Smooth muscle cell (in vitro differentiated cells): ENCODE results near the gene CD63. TPM values are rescaled to one million over a fixed set of nuclear protein-coding genes. Genes with fewer than 3 reads are reported as not detected.
A peak's percentile ranks its signal among the peaks of the same experiment; 100 is the strongest.

Experiments used
- DNase-seq: peaks from one replicate; lab custom pipeline; 2025; ENCODE audit not compliant: unreplicated experiment; lab: John Stamatoyannopoulos, UW
- H2AFZ ChIP-seq: fragments of 200-600 bp; sonication (generic); 2 replicates; pipeline ENCODE4 v1.6.0; 2016; ENCODE audit warnings: antibody characterized with exemption, low read depth, mild to moderate bottlenecking
- H3F3A ChIP-seq: fragments of 200-600 bp; sonication (generic); 2 replicates; pipeline ENCODE4 v1.6.0; 2017; ENCODE audit warnings: antibody characterized with exemption, low read depth
- H3K27ac ChIP-seq: fragments of 200-600 bp; sonication (generic); 2 replicates; pipeline ENCODE4 v1.5.1; 2016; ENCODE audit warnings: low read depth, mild to moderate bottlenecking
- H3K27me3 ChIP-seq: fragments of 200-600 bp; sonication (generic); 2 replicates; pipeline ENCODE4 v1.6.1; 2016; ENCODE audit warnings: low read depth, mild to moderate bottlenecking
- H3K36me3 ChIP-seq: fragments of 200-600 bp; sonication (generic); 2 replicates; pipeline ENCODE4 v1.5.1; 2016; ENCODE audit warnings: low read depth
- H3K4me1 ChIP-seq: fragments of 200-600 bp; sonication (generic); 2 replicates; pipeline ENCODE4 v1.5.1; 2016; ENCODE audit warnings: low read depth
- H3K4me2 ChIP-seq: fragments of 200-600 bp; sonication (generic); 2 replicates; pipeline ENCODE4 v1.6.0; 2016; ENCODE audit warnings: mild to moderate bottlenecking
- H3K4me3 ChIP-seq: fragments of 200-600 bp; sonication (generic); 2 replicates; pipeline ENCODE4 v1.5.1; 2016; ENCODE audit warnings: mild to moderate bottlenecking
- H3K79me2 ChIP-seq: fragments of 200-600 bp; sonication (generic); 2 replicates; pipeline ENCODE4 v1.6.0; 2016; ENCODE audit warnings: low read depth, mild to moderate bottlenecking
- H3K9ac ChIP-seq: fragments of 200-600 bp; sonication (generic); 2 replicates; pipeline ENCODE4 v1.6.0; 2016; ENCODE audit warnings: low read depth
- H3K9me3 ChIP-seq: fragments of 200-600 bp; sonication (generic); replicated peaks from 2 replicates; pipeline ENCODE4 v1.5.1; 2016; ENCODE audit warnings: low read depth
- H4K20me1 ChIP-seq: fragments of 200-600 bp; sonication (generic); 2 replicates; pipeline ENCODE4 v1.6.0; 2016; ENCODE audit warnings: low read depth
- CTCF ChIP-seq: fragments of 200-600 bp; sonication (generic); IDR thresholded peaks from 2 replicates; pipeline ENCODE4 v1.5.1; 2017; ENCODE audit warnings: borderline replicate concordance, mild to moderate bottlenecking, antibody characterized with exemption; ENCODE audit not compliant: insufficient read depth, poor library complexity, severe bottlenecking
- WGBS: methylation state at CpG from one replicate; pipeline ENCODE4 v1.1.7; 2016; ENCODE audit warnings: low lambda C conversion rate; 5-methylcytosine and 5-hydroxymethylcytosine counted together
- polyA plus RNA-seq: library from polyadenylated mRNA; unstranded; fragments of >200 nt; fragmentation: Nextera tagmentation; extraction: Ambion mirVana; gene quantifications from 2 replicates; pipeline ENCODE4 v1.2.1, GENCODE V29; 2016
- total RNA-seq: library from RNA; depleted of rRNA; stranded (reverse); fragments of >200 nt; gene quantifications from 2 replicates; pipeline ENCODE4 v1.2.3, GENCODE V29; 2014

The CD63 gene
- total and polyA plus RNA-seq, 2 experiments from 2014 or later = 1,107 to 2,317 TPM

- Histone ChIP-seq H3K9me3 (no peaks in the 10 kb centered on the region), H3K4me2 (peak overlapping the region; percentile 94), H3K27me3 (peaks cover 24% of the 10 kb centered on the region), H3K9ac (peak overlapping the region; percentile 93), H3K4me1 (peaks cover 28% of the 10 kb centered on the region), H3K27ac (peak overlapping the region; percentile 22), H3K4me3 (peak overlapping the region; percentile 92), H4K20me1 (no peaks in the 10 kb centered on the region), H3F3A (peaks cover 6% of the 10 kb centered on the region), H3K36me3 (no peaks in the 10 kb centered on the region), H2AFZ (peak overlapping the region; percentile 99), H3K79me2 (no peaks in the 10 kb centered on the region)
- WGBS = 79% methylated on average over 7 of the region's 7 CpGs
- DNase-seq = no peak
- no peak for TF ChIP-seq CTCF
These were observed 13.5 kb downstream of the CD63 start for GRCh38 chr12:55715169-55715764.

GRCh38 chr12:55713721-55714120 lies 15.1 kb downstream of the CD63 start:
- peaks cover 40% of the 10 kb centered on the region for H3K27me3 ChIP-seq
- H3K9me3 ChIP-seq = no peaks in the 10 kb centered on the region
- no peak for DNase-seq
- no peaks in the 10 kb centered on the region for H4K20me1 ChIP-seq
- no peaks in the 10 kb centered on the region for H3F3A ChIP-seq
- H3K4me3 ChIP-seq = no peak overlapping the region
- no peak overlapping the region for H3K27ac ChIP-seq
- 86% methylated on average over 2 of the region's 2 CpGs for whole genome bisulfite sequencing
- H3K79me2 ChIP-seq = no peaks in the 10 kb centered on the region
- H3K4me2 ChIP-seq = no peak overlapping the region
- H3K4me1 ChIP-seq = peaks cover 27% of the 10 kb centered on the region
- TF ChIP-seq CTCF = no peak
- no peak overlapping the region for H2AFZ ChIP-seq
- no peaks in the 10 kb centered on the region for H3K36me3 ChIP-seq
- H3K9ac ChIP-seq = no peak overlapping the region

- Histone ChIP-seq H2AFZ (no peak overlapping the region), H3K9me3 (no peaks in the 10 kb centered on the region), H3K9ac (no peak overlapping the region), H3K4me3 (no peak overlapping the region), H3K27me3 (peaks cover 48% of the 10 kb centered on the region), H3F3A (no peaks in the 10 kb centered on the region), H3K27ac (no peak overlapping the region), H3K79me2 (no peaks in the 10 kb centered on the region), H4K20me1 (no peaks in the 10 kb centered on the region), H3K4me2 (no peak overlapping the region), H3K4me1 (peaks cover 19% of the 10 kb centered on the region), H3K36me3 (no peaks in the 10 kb centered on the region)
- no peak for DNase-seq
- WGBS = 60% methylated on average over 1 of the region's 1 CpG
- no peak for TF ChIP-seq CTCF
These were observed 16.0 kb downstream of the CD63 start for GRCh38 chr12:55712700-55713415.
